ENCODE measurements around the gene CA12.

- TF ChIP-seq EZH2phosphoT487 (IDR thresholded peaks at IDR 0.05; ENCODE audit: borderline replicate concordance, low read length) (no peak), CTCF (conservative IDR thresholded peaks at IDR 0.05; ENCODE audit: low read depth, low read length) (no peak)
Measured at GRCh38 chr15:63360170-63360569, 21.5 kb downstream of the CA12 start.

Measured in PC-3 (cell line).